Endodermal cell (in vitro differentiated cells): ENCODE data around the gene KRTAP1-4. TPM values are rescaled to one million over a fixed set of nuclear protein-coding genes. Genes with fewer than 3 reads are reported as not detected.
A peak's percentile ranks its signal among the peaks of the same experiment; 100 is the strongest.
"Not testable (repeated sequence)": the region's sequence is repeated elsewhere in the genome, so short reads cannot be mapped to it uniquely, and the experiment has no call there.

Experiments used
- DNase-seq: peaks from one replicate; pipeline ENCODE4 v3.0.0-alpha.2; 2017
- H3K27ac ChIP-seq: 2 replicates; pipeline ENCODE4 v1.5.1; 2013; ENCODE audit warnings: mild to moderate bottlenecking, low read depth, low read length, moderate library complexity
- H3K27me3 ChIP-seq: 2 replicates; pipeline ENCODE4 v1.6.1; 2013; ENCODE audit warnings: mild to moderate bottlenecking, low read length, moderate library complexity; ENCODE audit not compliant: insufficient read depth, control insufficient read depth, poor library complexity, severe bottlenecking
- H3K36me3 ChIP-seq: 2 replicates; pipeline ENCODE4 v1.7.0; 2013; ENCODE audit warnings: mild to moderate bottlenecking, low read length, moderate library complexity; ENCODE audit not compliant: control insufficient read depth, insufficient read depth
- H3K4me1 ChIP-seq: one replicate; pipeline ENCODE4 v1.7.0; 2013; ENCODE audit warnings: low read length; ENCODE audit not compliant: control insufficient read depth, insufficient read depth
- H3K4me3 ChIP-seq: 2 replicates; pipeline ENCODE4 v1.5.1; 2013; ENCODE audit warnings: mild to moderate bottlenecking, low read length, moderate library complexity
- H3K9ac ChIP-seq: 2 replicates; pipeline ENCODE4 v1.6.1; 2013; ENCODE audit warnings: mild to moderate bottlenecking, low read length, moderate library complexity; ENCODE audit not compliant: poor library complexity, severe bottlenecking; ENCODE audit errors: extremely low read depth
- H3K9me3 ChIP-seq: 2 replicates; pipeline ENCODE4 v1.6.1; 2013; ENCODE audit warnings: mild to moderate bottlenecking, low read length, moderate library complexity; ENCODE audit not compliant: control insufficient read depth
- H3K27ac Mint-ChIP-seq: 2 replicates; pipeline ENCODE4 v1.8.0; 2020; ENCODE audit warnings: mixed read lengths
- H3K27me3 Mint-ChIP-seq: 2 replicates; pipeline ENCODE4 v1.8.0; 2021; ENCODE audit warnings: mild to moderate bottlenecking, mixed read lengths; ENCODE audit not compliant: insufficient read depth
- H3K36me3 Mint-ChIP-seq: 2 replicates; pipeline ENCODE4 v1.8.0; 2020; ENCODE audit warnings: low read depth, mixed read lengths
- H3K4me1 Mint-ChIP-seq: 2 replicates; pipeline ENCODE4 v1.8.0; 2020; ENCODE audit warnings: mixed read lengths
- H3K4me3 Mint-ChIP-seq: 2 replicates; pipeline ENCODE4 v1.8.0; 2020; ENCODE audit warnings: mild to moderate bottlenecking, moderate library complexity, mixed read lengths
- H3K9me3 Mint-ChIP-seq: 2 replicates; pipeline ENCODE4 v1.8.0; 2020; ENCODE audit warnings: mild to moderate bottlenecking, mixed read lengths
- WGBS, 2 experiments: methylation state at CpG; one replicate each; pipeline versions ENCODE4 v1.1.5 to v1.1.7; 2013; ENCODE audit warnings: missing lambda C conversion rate in 2 of 2, mixed read lengths in 1 of 2; ENCODE audit not compliant: insufficient coverage in 1 of 2, insufficient read length in 1 of 2; 5-methylcytosine and 5-hydroxymethylcytosine counted together
- total RNA-seq, 2 donors: library from RNA; stranded (reverse); fragmentation: NEBNext Ultra II Directional in 1 of 2; extraction: Animal tissue kit (Norgen Biotek cat#: 25700) in 1 of 2; gene quantifications; 2 replicates in 1 of 2; 3 replicates in 1 of 2; pipeline ENCODE4 v1.2.1, GENCODE V29; 2021
- TF ChIP-seq, protein P1 (sequence below): fragments of 200-600 bp; sonication (generic); conservative IDR thresholded peaks from 2 replicates; pipeline ENCODE4 v1.5.0; 2021; ENCODE audit warnings: antibody characterized with exemption, mild to moderate bottlenecking

KRTAP1-4 gene
- total RNA-seq, 2 donors from 2014 or later, result not detected

DNA sequence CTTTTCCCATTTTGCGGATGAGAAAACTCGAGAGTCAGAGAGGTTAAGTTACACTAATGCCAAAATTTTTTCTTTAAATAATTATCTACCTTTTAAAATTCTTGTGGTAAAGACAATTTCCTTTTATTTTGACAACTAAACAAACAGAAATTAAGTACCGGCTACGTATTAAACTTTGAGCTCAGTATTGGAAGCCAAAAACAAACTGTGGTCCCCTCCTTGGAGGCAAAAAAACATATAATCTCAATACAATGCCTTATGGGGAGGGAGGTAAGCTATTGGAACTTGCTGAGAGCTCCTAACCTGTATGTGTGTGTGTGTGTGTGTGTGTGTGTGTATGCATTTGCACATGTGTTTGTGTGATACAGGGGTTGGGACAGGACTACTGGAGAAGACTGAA is 33.5 kb upstream of the KRTAP1-4 start:
- no peak overlapping the region for H3K27ac Mint-ChIP-seq
- no peaks in the 10 kb centered on the region for H3K36me3 ChIP-seq
- H3K4me3 Mint-ChIP-seq, result no peak overlapping the region
- H3K27ac ChIP-seq, result no peak overlapping the region
- no peak overlapping the region for H3K4me3 ChIP-seq
- H3K4me1 ChIP-seq, result no peaks in the 10 kb centered on the region
- no peaks in the 10 kb centered on the region for H3K9me3 ChIP-seq
- H3K4me1 Mint-ChIP-seq, result peaks cover 3% of the 10 kb centered on the region
- H3K9ac ChIP-seq, result no peak overlapping the region
- no peaks in the 10 kb centered on the region for H3K27me3 ChIP-seq
- no peaks in the 10 kb centered on the region for H3K9me3 Mint-ChIP-seq
- 96% methylated on average over 4 of the region's 4 CpGs; no CpG with 5 or more reads in 1 of the 2 experiments for WGBS, 2 experiments
- no peaks in the 10 kb centered on the region for H3K36me3 Mint-ChIP-seq
- H3K27me3 Mint-ChIP-seq, result no peaks in the 10 kb centered on the region
- TF ChIP-seq, protein P1, sequence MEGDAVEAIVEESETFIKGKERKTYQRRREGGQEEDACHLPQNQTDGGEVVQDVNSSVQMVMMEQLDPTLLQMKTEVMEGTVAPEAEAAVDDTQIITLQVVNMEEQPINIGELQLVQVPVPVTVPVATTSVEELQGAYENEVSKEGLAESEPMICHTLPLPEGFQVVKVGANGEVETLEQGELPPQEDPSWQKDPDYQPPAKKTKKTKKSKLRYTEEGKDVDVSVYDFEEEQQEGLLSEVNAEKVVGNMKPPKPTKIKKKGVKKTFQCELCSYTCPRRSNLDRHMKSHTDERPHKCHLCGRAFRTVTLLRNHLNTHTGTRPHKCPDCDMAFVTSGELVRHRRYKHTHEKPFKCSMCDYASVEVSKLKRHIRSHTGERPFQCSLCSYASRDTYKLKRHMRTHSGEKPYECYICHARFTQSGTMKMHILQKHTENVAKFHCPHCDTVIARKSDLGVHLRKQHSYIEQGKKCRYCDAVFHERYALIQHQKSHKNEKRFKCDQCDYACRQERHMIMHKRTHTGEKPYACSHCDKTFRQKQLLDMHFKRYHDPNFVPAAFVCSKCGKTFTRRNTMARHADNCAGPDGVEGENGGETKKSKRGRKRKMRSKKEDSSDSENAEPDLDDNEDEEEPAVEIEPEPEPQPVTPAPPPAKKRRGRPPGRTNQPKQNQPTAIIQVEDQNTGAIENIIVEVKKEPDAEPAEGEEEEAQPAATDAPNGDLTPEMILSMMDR, result no peak
- DNase-seq, result no peak

DNA sequence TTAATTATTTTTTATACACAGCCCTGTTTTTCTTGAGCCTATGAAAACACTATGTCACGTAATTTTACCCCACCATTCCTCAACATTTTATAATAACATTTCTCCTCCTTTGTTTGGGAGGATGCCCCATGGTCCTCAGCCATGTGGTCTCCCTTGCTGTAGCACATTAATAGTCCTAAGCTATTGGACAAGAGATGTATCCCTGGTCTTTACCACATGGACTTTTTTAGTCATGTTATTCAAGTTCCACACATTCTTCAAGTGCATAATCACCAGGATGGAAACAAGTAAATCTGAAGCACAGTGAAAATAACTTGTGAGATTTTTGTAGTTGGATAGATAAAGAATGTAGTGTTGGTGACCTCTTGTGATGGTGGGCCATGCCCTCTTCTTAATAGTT is 32.0 kb upstream of the KRTAP1-4 start:
- Histone ChIP-seq H3K27ac (no peak overlapping the region), H3K9ac (no peak overlapping the region), H3K27me3 (no peaks in the 10 kb centered on the region), H3K4me1 (no peaks in the 10 kb centered on the region), H3K4me3 (no peak overlapping the region), H3K36me3 (no peaks in the 10 kb centered on the region), H3K9me3 (peaks cover 7% of the 10 kb centered on the region)
- 90 to 97% methylated on average over 1 of the region's 1 CpG for WGBS, 2 experiments
- no peaks in the 10 kb centered on the region for H3K27me3 Mint-ChIP-seq
- no peak for DNase-seq
- H3K27ac Mint-ChIP-seq, result no peak overlapping the region
- peaks cover 7% of the 10 kb centered on the region for H3K9me3 Mint-ChIP-seq
- no peaks in the 10 kb centered on the region for H3K36me3 Mint-ChIP-seq
- TF ChIP-seq, protein P1, result no peak
- H3K4me3 Mint-ChIP-seq, result no peak overlapping the region
- H3K4me1 Mint-ChIP-seq, result peaks cover 3% of the 10 kb centered on the region

DNA sequence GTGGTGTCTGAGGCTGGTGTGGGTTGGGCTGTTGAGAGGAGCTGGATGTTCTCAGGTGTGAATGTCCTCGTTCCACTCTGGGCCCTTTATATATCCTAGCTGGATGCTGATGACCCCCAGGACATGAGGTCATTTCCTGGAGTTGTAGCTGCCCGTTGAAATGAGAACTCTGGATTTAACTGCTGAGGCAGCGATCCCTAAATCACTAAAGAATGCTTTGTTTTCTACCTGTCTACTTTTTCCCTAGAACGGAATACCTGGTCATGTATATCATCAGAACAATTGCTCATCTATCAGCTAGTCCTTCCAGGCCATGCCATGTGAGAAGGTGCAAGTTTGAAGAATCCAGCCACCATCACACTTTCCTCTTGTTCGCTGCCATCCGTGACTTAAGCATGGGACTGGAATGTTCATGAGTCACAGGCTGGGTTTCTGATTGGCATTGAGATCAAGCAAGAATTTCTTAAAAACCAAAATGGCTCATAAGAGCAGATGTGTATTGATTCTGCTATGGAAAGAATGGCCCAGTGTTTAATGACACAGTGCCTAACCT is 30.1 kb upstream of the KRTAP1-4 start, which contains the start of gene KRTAP2-3:
TSS of gene KRTAP2-3 (minus strand) at position 63 of the 553 bp plus-strand sequence. CDS start 64 bp downstream, outside the sequence.
- H3K27me3 Mint-ChIP-seq, result no peaks in the 10 kb centered on the region
- no peak within 1 kb of the TSS for H3K4me3 Mint-ChIP-seq
- no peaks in the 10 kb centered on the region for H3K36me3 Mint-ChIP-seq
- Histone ChIP-seq H3K9me3 (peaks cover 7% of the 10 kb centered on the region), H3K27ac (no peak within 1 kb of the TSS), H3K27me3 (no peaks in the 10 kb centered on the region), H3K4me3 (no peak within 1 kb of the TSS), H3K4me1 (no peaks in the 10 kb centered on the region), H3K36me3 (no peaks in the 10 kb centered on the region), H3K9ac (no peak within 1 kb of the TSS)
- peaks cover 3% of the 10 kb centered on the region for H3K4me1 Mint-ChIP-seq
- no peak for DNase-seq
- TF ChIP-seq, protein P1, result no peak
- 92% methylated on average over 3 to 6 of the region's 6 CpGs for WGBS, 2 experiments
- no peak within 1 kb of the TSS for H3K27ac Mint-ChIP-seq
- peaks cover 7% of the 10 kb centered on the region for H3K9me3 Mint-ChIP-seq

DNA sequence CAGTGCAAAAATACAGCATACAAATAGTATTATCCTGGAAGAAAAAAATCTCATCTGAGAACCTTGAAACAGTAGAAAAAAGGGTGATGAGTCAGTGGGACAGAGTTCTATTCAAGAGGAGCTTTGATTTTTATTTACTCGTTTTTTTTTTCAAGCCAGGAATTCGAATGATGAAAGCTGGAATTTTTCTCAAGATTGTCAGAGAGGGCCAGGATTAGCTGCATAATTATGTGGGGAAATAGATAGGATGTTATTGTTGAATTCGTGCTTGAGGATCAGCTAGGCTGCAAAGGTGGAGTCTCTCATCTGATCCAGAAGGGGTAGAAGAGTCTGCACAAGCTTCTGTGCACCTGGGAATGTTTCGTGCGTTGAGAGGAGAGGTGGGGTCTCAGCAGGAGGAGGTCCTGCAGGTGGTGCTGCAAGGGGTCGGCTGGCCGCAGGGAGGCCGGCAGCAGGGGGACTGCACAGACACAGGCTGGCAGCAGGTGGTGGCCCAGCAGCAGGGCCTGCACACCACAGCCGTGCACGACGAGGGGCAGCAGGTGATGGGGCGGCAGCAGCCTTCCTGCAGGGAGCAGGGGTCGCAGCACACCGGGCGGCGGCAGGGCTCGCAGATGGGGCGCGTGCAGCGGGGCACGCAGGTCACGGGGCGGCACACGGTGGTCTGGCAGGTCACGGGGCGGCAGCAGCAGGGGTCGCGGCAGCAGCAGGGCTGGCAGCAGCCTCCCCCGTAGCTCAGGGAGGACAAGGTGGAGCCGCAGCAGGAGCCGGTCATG is 29.5 kb upstream of the KRTAP1-4 start:
- H3K9me3 ChIP-seq, H3K4me3 ChIP-seq, H3K9ac ChIP-seq, H3K27ac Mint-ChIP-seq, H3K36me3 Mint-ChIP-seq, H3K27me3 Mint-ChIP-seq, H3K36me3 ChIP-seq, H3K9me3 Mint-ChIP-seq, H3K27ac ChIP-seq, H3K4me3 Mint-ChIP-seq, H3K4me1 Mint-ChIP-seq, H3K4me1 ChIP-seq, H3K27me3 ChIP-seq: not testable (repeated sequence)
- peak; percentile 62 for DNase-seq
- WGBS, 2 experiments, result 74 to 83% methylated on average over 3 to 9 of the region's 31 CpGs
